A673 (cell line): Measurements from ENCODE around the gene PHKA2.

Experiments
- EZH2 ChIP-seq: fragments of 200-600 bp; sonication (generic); IDR thresholded peaks from 2 replicates; pipeline ENCODE4 v1.6.1; 2017; ENCODE audit warnings: borderline replicate concordance, low read depth, mild to moderate bottlenecking, mixed read lengths, antibody characterized with exemption, low read length; ENCODE audit not compliant: poor library complexity, severe bottlenecking
- TF ChIP-seq, protein P1 (sequence below): fragments of 300-800, 200-600 bp; sonication (generic); conservative IDR thresholded peaks from 2 replicates; pipeline ENCODE4 v1.5.1; 2017; ENCODE audit warnings: low read depth, mild to moderate bottlenecking, antibody characterized with exemption, low read length, moderate library complexity, mixed read lengths

DNA sequence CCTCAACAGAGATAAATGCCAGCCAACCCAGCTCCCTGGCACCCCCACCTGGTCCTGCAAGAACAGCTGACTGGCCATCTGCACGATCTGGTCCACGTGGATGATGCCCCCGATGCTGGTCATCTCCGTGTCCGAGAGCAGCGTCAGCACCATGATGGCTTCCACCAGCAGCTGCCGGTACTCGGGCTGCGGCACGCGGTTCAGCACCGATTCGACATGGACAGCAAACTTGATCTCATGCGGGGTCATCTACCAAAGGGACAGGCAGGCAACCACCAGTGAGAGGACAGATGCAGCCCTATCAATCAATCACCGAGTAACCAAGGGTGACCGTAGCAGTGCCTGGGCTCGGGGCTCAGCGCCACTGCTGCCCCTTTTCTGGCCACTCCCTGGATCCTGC, 89.8 kb downstream of the PHKA2 start:
- TF ChIP-seq EZH2, result no peak
- TF ChIP-seq, protein P1, sequence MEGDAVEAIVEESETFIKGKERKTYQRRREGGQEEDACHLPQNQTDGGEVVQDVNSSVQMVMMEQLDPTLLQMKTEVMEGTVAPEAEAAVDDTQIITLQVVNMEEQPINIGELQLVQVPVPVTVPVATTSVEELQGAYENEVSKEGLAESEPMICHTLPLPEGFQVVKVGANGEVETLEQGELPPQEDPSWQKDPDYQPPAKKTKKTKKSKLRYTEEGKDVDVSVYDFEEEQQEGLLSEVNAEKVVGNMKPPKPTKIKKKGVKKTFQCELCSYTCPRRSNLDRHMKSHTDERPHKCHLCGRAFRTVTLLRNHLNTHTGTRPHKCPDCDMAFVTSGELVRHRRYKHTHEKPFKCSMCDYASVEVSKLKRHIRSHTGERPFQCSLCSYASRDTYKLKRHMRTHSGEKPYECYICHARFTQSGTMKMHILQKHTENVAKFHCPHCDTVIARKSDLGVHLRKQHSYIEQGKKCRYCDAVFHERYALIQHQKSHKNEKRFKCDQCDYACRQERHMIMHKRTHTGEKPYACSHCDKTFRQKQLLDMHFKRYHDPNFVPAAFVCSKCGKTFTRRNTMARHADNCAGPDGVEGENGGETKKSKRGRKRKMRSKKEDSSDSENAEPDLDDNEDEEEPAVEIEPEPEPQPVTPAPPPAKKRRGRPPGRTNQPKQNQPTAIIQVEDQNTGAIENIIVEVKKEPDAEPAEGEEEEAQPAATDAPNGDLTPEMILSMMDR, result no peak
